ENCODE results near the gene OPHN1.

The OPHN1 gene

GRCh38 chrX:68433155-68433980, at the start of gene OPHN1:
Gene OPHN1, minus strand, starts transcription at chrX:68433495. Its CDS starts 475 bp downstream, at chrX:68433020.
- DNase-seq (ENCODE audit: low read depth) = no peak

GRCh38 chrX:68480969-68481368, 47.7 kb upstream of the OPHN1 start:
- no peak for DNase-seq (ENCODE audit: low read depth)

- DNase-seq (ENCODE audit: low read depth) = no peak
Observed at GRCh38 chrX:68464796-68465195, 31.5 kb upstream of the OPHN1 start.

- DNase-seq (ENCODE audit: low read depth) = no peak
Observed at GRCh38 chrX:68463880-68464279, 30.6 kb upstream of the OPHN1 start.

GRCh38 chrX:68462653-68463052, 29.4 kb upstream of the OPHN1 start:
- no peak for DNase-seq (ENCODE audit: low read depth)

- DNase-seq (ENCODE audit: low read depth) = no peak
Observed at GRCh38 chrX:68462197-68462596, 28.9 kb upstream of the OPHN1 start.

GRCh38 chrX:68461576-68461975, 28.3 kb upstream of the OPHN1 start:
- DNase-seq (ENCODE audit: low read depth) = no peak

GRCh38 chrX:68461093-68461492, 27.8 kb upstream of the OPHN1 start:
- no peak for DNase-seq (ENCODE audit: low read depth)

GRCh38 chrX:68455151-68455510, 21.8 kb upstream of the OPHN1 start:
- no peak for DNase-seq (ENCODE audit: low read depth)

- DNase-seq (ENCODE audit: low read depth) = no peak
Observed at GRCh38 chrX:68454476-68455150, 21.3 kb upstream of the OPHN1 start.

- no peak for DNase-seq (ENCODE audit: low read depth)
Observed at GRCh38 chrX:68451720-68452119, 18.4 kb upstream of the OPHN1 start.

- DNase-seq (ENCODE audit: low read depth) = no peak
Observed at GRCh38 chrX:68443155-68443868, 10.0 kb upstream of the OPHN1 start.

GRCh38 chrX:68440940-68441339, 7.6 kb upstream of the OPHN1 start:
- no peak for DNase-seq (ENCODE audit: low read depth)

GRCh38 chrX:68440442-68440841, 7.1 kb upstream of the OPHN1 start:
- DNase-seq (ENCODE audit: low read depth) = no peak

- DNase-seq (ENCODE audit: low read depth) = no peak
Observed at GRCh38 chrX:68439341-68439740, 6.0 kb upstream of the OPHN1 start.

GRCh38 chrX:68438575-68438974, 5.3 kb upstream of the OPHN1 start:
- DNase-seq (ENCODE audit: low read depth) = no peak

GRCh38 chrX:68433981-68434299, 645 bp upstream of the OPHN1 start:
- DNase-seq (ENCODE audit: low read depth) = no peak

GRCh38 chrX:68432648-68433047, 647 bp downstream of the OPHN1 start:
- DNase-seq (ENCODE audit: low read depth) = no peak

GRCh38 chrX:68431836-68432235, 1.5 kb downstream of the OPHN1 start:
- DNase-seq (ENCODE audit: low read depth) = no peak

- no peak for DNase-seq (ENCODE audit: low read depth)
Observed at GRCh38 chrX:68429216-68429615, 4.1 kb downstream of the OPHN1 start.

- no peak for DNase-seq (ENCODE audit: low read depth)
Observed at GRCh38 chrX:68428431-68428830, 4.9 kb downstream of the OPHN1 start.

- DNase-seq (ENCODE audit: low read depth) = no peak
Observed at GRCh38 chrX:68424719-68425118, 8.6 kb downstream of the OPHN1 start.

GRCh38 chrX:68422478-68422877, 10.8 kb downstream of the OPHN1 start:
- DNase-seq (ENCODE audit: low read depth) = no peak

Data from T-helper 22 cell (primary cell).